Large intestine (tissue), 3 donors: ENCODE results near the gene OSTC. TPM values are rescaled to one million over a fixed set of nuclear protein-coding genes. Genes with fewer than 3 reads are reported as not detected.

Experiments
- DNase-seq, 2 donors: peaks; one replicate each; pipeline versions ENCODE4 v3.0.0 to v3.0.0-alpha.2; 2013
- H3K27ac ChIP-seq: one replicate; pipeline ENCODE4 v1.5.1; 2013; ENCODE audit warnings: low read length
- H3K27me3 ChIP-seq: 2 replicates; pipeline ENCODE4 v1.6.1; 2013; ENCODE audit warnings: low read length; ENCODE audit not compliant: control insufficient read depth, insufficient read depth
- H3K36me3 ChIP-seq: 2 replicates; pipeline ENCODE4 v1.6.1; 2013; ENCODE audit warnings: low read length; ENCODE audit not compliant: control insufficient read depth, insufficient read depth
- H3K4me1 ChIP-seq: one replicate; pipeline ENCODE4 v1.6.1; 2013; ENCODE audit warnings: low read length; ENCODE audit not compliant: control insufficient read depth, insufficient read depth
- H3K4me3 ChIP-seq: one replicate; pipeline ENCODE4 v1.5.1; 2013; ENCODE audit warnings: low read length
- H3K9me3 ChIP-seq: one replicate; pipeline ENCODE4 v1.6.1; 2013; ENCODE audit warnings: mild to moderate bottlenecking, low read depth, low read length, moderate library complexity; ENCODE audit not compliant: control insufficient read depth
- WGBS: methylation state at CpG from one replicate; pipeline ENCODE4 v1.1.5; 2013; ENCODE audit warnings: low lambda C conversion rate; ENCODE audit not compliant: insufficient coverage; 5-methylcytosine and 5-hydroxymethylcytosine counted together
- polyA plus RNA-seq: library from polyadenylated mRNA; unstranded; fragments of 120-200 nt; gene quantifications from one replicate; pipeline ENCODE4 v1.2.1, GENCODE V29; 2013

The OSTC gene
- polyA plus RNA-seq, 1 donor: 255 TPM

DNA sequence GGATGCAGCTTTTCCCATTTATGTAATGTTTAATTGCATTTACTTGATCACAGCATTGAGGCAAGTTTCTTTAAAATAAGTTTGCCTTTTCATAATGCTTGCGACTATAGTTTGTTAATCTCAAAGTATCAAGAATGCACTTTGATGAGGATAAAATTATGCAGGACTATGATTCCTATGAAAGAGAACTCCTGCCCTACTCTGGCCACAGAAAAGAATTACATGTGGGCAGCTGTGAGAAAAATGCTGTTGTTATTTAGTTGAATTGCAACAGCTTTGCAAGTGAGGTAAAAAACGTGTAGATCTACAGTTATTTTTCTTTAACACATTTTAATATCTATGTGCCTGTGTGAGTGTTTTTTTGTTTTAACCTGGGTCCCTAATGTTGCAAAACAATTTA is 12.5 kb upstream of the OSTC start:
- no peaks in the 10 kb centered on the region for H3K27me3 ChIP-seq
- no peak for DNase-seq
- no peak overlapping the region for H3K4me3 ChIP-seq
- peaks cover 27% of the 10 kb centered on the region for H3K36me3 ChIP-seq
- WGBS: no CpG with 5 or more reads among the region's 2 CpGs
- H3K9me3 ChIP-seq: no peaks in the 10 kb centered on the region
- no peak overlapping the region for H3K27ac ChIP-seq
- H3K4me1 ChIP-seq: no peaks in the 10 kb centered on the region

DNA sequence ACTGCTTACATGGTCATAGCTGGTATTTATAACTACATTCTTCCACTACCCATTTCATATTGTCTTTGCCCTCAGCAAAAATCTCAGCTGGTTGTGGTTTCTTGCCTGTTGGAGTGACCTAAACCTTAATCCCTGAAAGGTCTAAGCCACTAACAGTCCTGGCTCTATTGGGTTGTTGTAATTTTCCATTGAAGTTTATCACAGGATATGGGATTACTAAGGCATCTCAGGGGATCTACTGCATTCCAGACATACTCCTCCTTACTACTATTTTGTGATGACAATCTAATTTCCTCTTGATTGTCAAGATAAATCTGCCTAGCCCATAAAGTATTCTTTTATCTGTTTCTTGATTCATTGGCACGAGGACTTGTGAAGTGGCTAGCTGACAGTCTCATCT is 6.2 kb upstream of the OSTC start:
- Histone ChIP-seq H3K27ac (no peak overlapping the region), H3K9me3 (no peaks in the 10 kb centered on the region), H3K4me1 (no peaks in the 10 kb centered on the region), H3K27me3 (no peaks in the 10 kb centered on the region), H3K4me3 (no peak overlapping the region), H3K36me3 (no peaks in the 10 kb centered on the region)
- no CpG with 5 or more reads among the region's 1 CpG for WGBS
- DNase-seq: no peak

DNA sequence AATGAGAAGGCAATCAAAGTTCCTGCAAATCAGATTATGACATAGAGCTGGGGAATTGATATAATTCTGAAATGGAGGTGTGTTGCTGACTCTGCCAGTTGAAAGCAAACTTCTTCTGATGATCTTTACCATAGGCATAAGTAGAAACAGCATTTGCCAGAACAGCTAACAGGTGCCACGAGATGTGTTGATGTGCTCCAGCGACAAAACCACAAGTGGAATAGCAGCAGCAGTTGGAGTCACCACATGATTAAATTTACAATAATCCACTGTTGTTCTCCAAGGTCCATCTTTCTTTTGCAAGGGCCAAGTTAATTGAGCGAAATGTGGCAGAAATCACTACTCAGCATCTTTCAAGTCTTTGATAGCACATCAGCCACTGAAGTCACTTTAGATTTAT is 3.7 kb upstream of the OSTC start:
- Histone ChIP-seq H3K9me3 (no peaks in the 10 kb centered on the region), H3K4me3 (no peak overlapping the region), H3K27ac (no peak overlapping the region), H3K27me3 (no peaks in the 10 kb centered on the region), H3K36me3 (no peaks in the 10 kb centered on the region), H3K4me1 (no peaks in the 10 kb centered on the region)
- WGBS: no CpG with 5 or more reads among the region's 3 CpGs
- DNase-seq: no peak

- Histone ChIP-seq H3K27ac (no peak overlapping the region), H3K4me1 (peaks cover 5% of the 10 kb centered on the region), H3K9me3 (no peaks in the 10 kb centered on the region), H3K36me3 (no peaks in the 10 kb centered on the region), H3K27me3 (no peaks in the 10 kb centered on the region), H3K4me3 (peak overlapping the region; percentile 72)
- no peak for DNase-seq
- no CpG with 5 or more reads among the region's 6 CpGs for WGBS
Observed at GRCh38 chr4:108649863-108650211, 562 bp upstream of the OSTC start.

DNA sequence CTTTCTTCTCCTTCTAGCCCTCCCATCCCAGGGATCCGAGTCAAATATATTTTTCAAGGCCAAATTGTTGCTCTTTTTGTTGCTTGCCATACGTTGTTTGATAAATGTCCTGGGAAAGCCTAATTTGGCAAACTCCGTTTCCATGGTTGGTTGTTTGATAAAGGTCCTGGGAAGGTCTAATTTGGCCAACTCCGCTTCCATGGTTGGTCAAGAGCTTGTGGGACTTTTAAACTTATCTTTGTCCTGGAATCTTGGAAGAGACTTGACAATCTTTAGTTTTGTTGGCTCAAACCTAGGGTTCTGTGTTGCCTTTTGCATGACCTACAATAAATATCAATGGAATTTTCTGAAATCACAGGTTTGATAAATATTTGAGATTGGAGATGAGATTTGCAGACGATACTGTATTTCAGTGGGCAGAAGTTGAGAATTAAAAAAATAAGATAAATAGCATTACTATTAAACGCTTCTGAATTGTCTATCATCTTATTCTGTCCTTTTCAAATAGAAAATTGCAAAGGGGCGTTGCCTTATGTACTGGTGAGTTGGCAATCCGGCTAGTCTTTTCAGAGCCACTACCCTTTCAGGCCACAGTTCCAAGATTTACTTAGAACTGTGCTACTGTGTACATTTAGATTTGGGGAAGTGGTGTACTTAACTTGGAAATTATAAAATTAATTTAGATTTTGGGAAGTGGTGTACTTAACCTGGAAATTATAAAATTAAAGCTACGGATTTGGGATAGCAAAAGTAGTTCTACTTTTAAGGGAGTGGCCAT is 804 bp downstream of the OSTC start:
- peak in 1 of 2 donors; percentile 30 for DNase-seq
- Histone ChIP-seq H3K9me3 (no peaks in the 10 kb centered on the region), H3K4me3 (peak overlapping the region; percentile 72), H3K27ac (peak overlapping the region; percentile 81), H3K36me3 (no peaks in the 10 kb centered on the region), H3K4me1 (peaks cover 5% of the 10 kb centered on the region), H3K27me3 (no peaks in the 10 kb centered on the region)
- WGBS: 17% methylated on average over 2 of the region's 9 CpGs

- 100% methylated on average over 2 of the region's 3 CpGs for WGBS
- no peaks in the 10 kb centered on the region for H3K27me3 ChIP-seq
- H3K4me1 ChIP-seq: no peaks in the 10 kb centered on the region
- DNase-seq: no peak
- no peak overlapping the region for H3K4me3 ChIP-seq
- no peaks in the 10 kb centered on the region for H3K9me3 ChIP-seq
- H3K27ac ChIP-seq: no peak overlapping the region
- H3K36me3 ChIP-seq: peaks cover 55% of the 10 kb centered on the region
Observed at GRCh38 chr4:108662629-108663028, 12.2 kb downstream of the OSTC start.

GRCh38 chr4:108674356-108674977 is 24.1 kb downstream of the OSTC start:
- H3K27me3 ChIP-seq: no peaks in the 10 kb centered on the region
- no peak overlapping the region for H3K4me3 ChIP-seq
- no peaks in the 10 kb centered on the region for H3K4me1 ChIP-seq
- H3K36me3 ChIP-seq: no peaks in the 10 kb centered on the region
- H3K9me3 ChIP-seq: no peaks in the 10 kb centered on the region
- DNase-seq: no peak
- 68% methylated on average over 4 of the region's 4 CpGs for WGBS
- no peak overlapping the region for H3K27ac ChIP-seq

DNA sequence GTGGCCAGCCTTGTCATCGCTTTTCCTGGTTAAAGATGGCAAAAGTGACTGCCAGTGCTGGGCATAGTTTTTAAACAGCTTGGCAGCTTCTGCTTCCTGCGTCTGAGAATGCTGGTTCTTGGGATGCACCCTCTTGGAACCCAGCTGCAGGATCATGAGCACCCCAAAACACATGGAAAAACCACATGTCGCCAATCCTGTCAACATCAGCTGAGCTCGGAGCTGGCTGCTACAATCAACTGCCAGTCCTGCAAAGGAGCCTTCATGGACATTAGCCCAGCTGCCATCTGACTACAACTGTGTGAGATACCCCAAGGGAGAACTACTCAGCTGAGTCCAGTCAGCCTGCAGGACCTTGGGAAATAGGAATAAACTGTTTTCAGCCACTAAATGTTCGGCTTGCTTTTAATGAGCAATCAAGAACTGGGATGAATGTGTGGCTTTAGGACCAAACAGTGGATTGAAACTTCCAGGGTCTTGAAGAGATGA is 31.0 kb downstream of the OSTC start:
- H3K4me3 ChIP-seq: no peak overlapping the region
- H3K4me1 ChIP-seq: no peaks in the 10 kb centered on the region
- H3K9me3 ChIP-seq: no peaks in the 10 kb centered on the region
- WGBS: no CpG with 5 or more reads among the region's 5 CpGs
- H3K27ac ChIP-seq: no peak overlapping the region
- DNase-seq: no peak
- H3K27me3 ChIP-seq: no peaks in the 10 kb centered on the region
- H3K36me3 ChIP-seq: no peaks in the 10 kb centered on the region

GRCh38 chr4:108683479-108683878 is 33.1 kb downstream of the OSTC start:
- no CpG with 5 or more reads among the region's 5 CpGs for WGBS
- H3K27ac ChIP-seq: no peak overlapping the region
- no peaks in the 10 kb centered on the region for H3K4me1 ChIP-seq
- no peaks in the 10 kb centered on the region for H3K9me3 ChIP-seq
- H3K4me3 ChIP-seq: no peak overlapping the region
- no peaks in the 10 kb centered on the region for H3K36me3 ChIP-seq
- H3K27me3 ChIP-seq: no peaks in the 10 kb centered on the region
- no peak for DNase-seq

GRCh38 chr4:108685036-108685686 is 34.8 kb downstream of the OSTC start:
- Histone ChIP-seq H3K36me3 (no peaks in the 10 kb centered on the region), H3K4me3 (no peak overlapping the region), H3K27ac (no peak overlapping the region), H3K4me1 (no peaks in the 10 kb centered on the region), H3K9me3 (peaks cover 3% of the 10 kb centered on the region), H3K27me3 (no peaks in the 10 kb centered on the region)
- DNase-seq: no peak
- no CpG with 5 or more reads among the region's 4 CpGs for WGBS
